ENCODE results near the gene MAVS.

Gene MAVS

DNA sequence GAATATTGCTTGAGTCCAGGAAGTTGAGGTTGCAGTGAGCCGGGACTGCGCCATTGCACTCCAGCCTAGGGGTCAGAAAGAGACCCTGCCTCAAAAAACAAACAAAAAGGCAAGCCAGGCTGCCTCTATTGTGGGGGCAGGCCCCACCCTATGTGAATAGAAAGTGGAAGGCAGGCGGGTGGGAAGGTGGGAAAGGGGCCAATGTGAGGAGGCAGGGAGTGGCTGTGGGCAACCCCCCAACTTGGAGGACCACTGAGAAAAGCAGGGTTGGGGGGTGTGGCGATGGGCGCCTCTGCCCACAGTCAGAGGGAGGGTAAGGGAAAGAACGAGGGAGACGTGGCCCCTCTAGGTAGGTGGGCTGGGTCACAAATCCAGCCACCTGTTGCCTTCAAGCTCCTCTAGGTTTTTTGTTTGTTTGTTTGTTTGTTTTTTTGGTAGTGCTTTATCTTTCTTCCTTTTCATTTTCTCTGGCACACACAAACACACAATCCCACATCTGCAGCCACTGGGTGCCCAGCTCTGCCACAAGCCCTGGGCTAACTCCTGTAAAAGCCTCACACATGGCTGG is 31.6 kb upstream of the MAVS start:
- no peak overlapping the region for H3K4me2 ChIP-seq (ENCODE audit: low read length)
- H3K4me1 ChIP-seq (ENCODE audit: control insufficient read depth, low read length): peaks cover 25% of the 10 kb centered on the region
- H3K36me3 ChIP-seq (ENCODE audit: control insufficient read depth, low read length): no peaks in the 10 kb centered on the region
- H3K4me3 ChIP-seq (ENCODE audit: low read length): no peak overlapping the region
- no peaks in the 10 kb centered on the region for H3K79me2 ChIP-seq (ENCODE audit: control insufficient read depth, low read length)
- no peaks in the 10 kb centered on the region for H4K20me1 ChIP-seq (ENCODE audit: control insufficient read depth, insufficient read depth, low read depth, low read length)
- no peaks in the 10 kb centered on the region for H3K9me2 ChIP-seq (replicated peaks; ENCODE audit: control insufficient read depth, low read length)
- no peak overlapping the region for H3K27ac ChIP-seq (ENCODE audit: low read depth, low read length)
- no peaks in the 10 kb centered on the region for H3K9me3 ChIP-seq (ENCODE audit: control insufficient read depth, insufficient read depth, low read length)
- H3F3A ChIP-seq (ENCODE audit: control insufficient read depth, insufficient read depth): no peaks in the 10 kb centered on the region
- no peaks in the 10 kb centered on the region; the same call in 1 of the 2 replicates for H3K27me3 ChIP-seq (ENCODE audit: control insufficient read depth, low read length)
- TF ChIP-seq CTCF (IDR thresholded peaks at IDR 0.05; ENCODE audit: low read depth, low read length, poor library complexity, severe bottlenecking) (no peak), EZH2phosphoT487 (IDR thresholded peaks at IDR 0.05; ENCODE audit: borderline replicate concordance, low read length) (no peak)

GRCh38 chr20:3815703-3816315 is 30.8 kb upstream of the MAVS start:
- no peaks in the 10 kb centered on the region; the same call in 1 of the 2 replicates for H3K27me3 ChIP-seq (ENCODE audit: control insufficient read depth, low read length)
- H3K79me2 ChIP-seq (ENCODE audit: control insufficient read depth, low read length): peaks cover under 1% of the 10 kb centered on the region
- TF ChIP-seq CTCF (IDR thresholded peaks at IDR 0.05; ENCODE audit: low read depth, low read length, poor library complexity, severe bottlenecking) (no peak), EZH2phosphoT487 (IDR thresholded peaks at IDR 0.05; ENCODE audit: borderline replicate concordance, low read length) (no peak)
- H3K27ac ChIP-seq (ENCODE audit: low read depth, low read length): no peak overlapping the region
- no peaks in the 10 kb centered on the region for H3K9me3 ChIP-seq (ENCODE audit: control insufficient read depth, insufficient read depth, low read length)
- H3F3A ChIP-seq (ENCODE audit: control insufficient read depth, insufficient read depth): no peaks in the 10 kb centered on the region
- no peak overlapping the region for H3K4me3 ChIP-seq (ENCODE audit: low read length)
- H3K4me1 ChIP-seq (ENCODE audit: control insufficient read depth, low read length): peaks cover 25% of the 10 kb centered on the region
- no peaks in the 10 kb centered on the region for H3K36me3 ChIP-seq (ENCODE audit: control insufficient read depth, low read length)
- H4K20me1 ChIP-seq (ENCODE audit: control insufficient read depth, insufficient read depth, low read depth, low read length): no peaks in the 10 kb centered on the region
- no peak overlapping the region for H3K4me2 ChIP-seq (ENCODE audit: low read length)
- no peaks in the 10 kb centered on the region for H3K9me2 ChIP-seq (replicated peaks; ENCODE audit: control insufficient read depth, low read length)

DNA sequence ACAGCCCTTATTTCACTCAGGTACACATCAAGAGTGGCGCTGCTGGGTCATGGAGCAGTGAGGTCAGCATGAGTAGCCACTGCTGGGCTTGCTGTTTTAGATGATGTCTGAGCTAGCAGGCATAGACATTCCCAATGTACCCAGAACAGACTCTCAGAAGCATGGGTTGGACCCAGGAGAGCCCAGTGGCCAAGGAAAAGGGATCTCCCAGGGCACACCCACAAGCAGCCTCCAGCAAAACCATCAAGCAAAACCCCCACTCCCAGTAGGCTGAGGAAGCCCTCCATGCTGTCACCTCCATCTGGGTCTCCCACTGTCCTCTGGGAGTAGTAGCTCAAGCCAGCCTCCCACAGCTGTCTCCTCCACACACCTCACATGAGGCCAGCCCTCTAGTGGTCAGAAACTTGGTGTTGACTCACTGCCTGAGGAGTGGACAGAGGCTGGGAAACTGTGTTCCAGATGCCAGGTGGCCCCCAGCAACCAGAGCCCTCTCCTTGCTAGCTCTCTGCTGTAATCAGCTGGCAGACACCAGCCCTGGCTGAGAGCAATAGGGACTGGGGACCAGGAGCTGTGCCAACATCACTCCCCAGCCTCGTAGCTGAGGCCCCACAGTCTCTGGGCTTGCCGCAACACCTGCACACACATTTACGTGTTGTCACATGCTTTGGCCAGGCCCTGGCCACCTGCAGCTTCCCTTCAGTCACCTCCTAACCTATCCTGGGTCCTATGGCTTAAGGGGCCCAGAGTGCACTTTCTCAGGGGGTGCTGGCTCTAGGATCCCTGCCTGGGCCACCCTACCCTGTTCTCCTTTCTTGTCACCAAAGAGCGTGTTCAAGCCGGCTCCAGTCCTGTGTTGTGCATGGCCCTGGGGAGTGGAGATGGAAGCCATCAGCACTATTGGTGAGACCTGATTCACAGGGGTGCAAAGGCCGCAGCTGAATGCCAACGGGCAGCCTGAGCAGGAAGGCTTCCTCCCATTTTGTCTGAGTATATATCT is 28.2 kb upstream of the MAVS start:
- Histone ChIP-seq H3K4me2 (ENCODE audit: low read length) (peak overlapping the region; percentile 25; the same call in 1 of the 2 replicates), H3K36me3 (ENCODE audit: control insufficient read depth, low read length) (peaks cover 10% of the 10 kb centered on the region), H3K9me3 (ENCODE audit: control insufficient read depth, insufficient read depth, low read length) (no peaks in the 10 kb centered on the region), H3K79me2 (ENCODE audit: control insufficient read depth, low read length) (peaks cover 14% of the 10 kb centered on the region), H3F3A (ENCODE audit: control insufficient read depth, insufficient read depth) (no peaks in the 10 kb centered on the region), H3K27me3 (ENCODE audit: control insufficient read depth, low read length) (no peaks in the 10 kb centered on the region; the same call in 1 of the 2 replicates), H4K20me1 (ENCODE audit: control insufficient read depth, insufficient read depth, low read depth, low read length) (no peaks in the 10 kb centered on the region), H3K27ac (ENCODE audit: low read depth, low read length) (no peak overlapping the region), H3K4me1 (ENCODE audit: control insufficient read depth, low read length) (peaks cover 24% of the 10 kb centered on the region), H3K9me2 (replicated peaks; ENCODE audit: control insufficient read depth, low read length) (no peaks in the 10 kb centered on the region), H3K4me3 (ENCODE audit: low read length) (no peak overlapping the region)
- TF ChIP-seq EZH2phosphoT487 (IDR thresholded peaks at IDR 0.05; ENCODE audit: borderline replicate concordance, low read length) (no peak), CTCF (IDR thresholded peaks at IDR 0.05; ENCODE audit: low read depth, low read length, poor library complexity, severe bottlenecking) (peak; percentile 64)
